ENCODE data around the gene PEMT. TPM values are rescaled to one million over a fixed set of nuclear protein-coding genes. Genes with fewer than 3 reads are reported as not detected.

PEMT gene
- total and polyA plus RNA-seq, 2 of the 8 experiments (the other 6 are each of a cell fraction or from before 2014, with no cell fraction given) = 42.0 to 118 TPM

DNA sequence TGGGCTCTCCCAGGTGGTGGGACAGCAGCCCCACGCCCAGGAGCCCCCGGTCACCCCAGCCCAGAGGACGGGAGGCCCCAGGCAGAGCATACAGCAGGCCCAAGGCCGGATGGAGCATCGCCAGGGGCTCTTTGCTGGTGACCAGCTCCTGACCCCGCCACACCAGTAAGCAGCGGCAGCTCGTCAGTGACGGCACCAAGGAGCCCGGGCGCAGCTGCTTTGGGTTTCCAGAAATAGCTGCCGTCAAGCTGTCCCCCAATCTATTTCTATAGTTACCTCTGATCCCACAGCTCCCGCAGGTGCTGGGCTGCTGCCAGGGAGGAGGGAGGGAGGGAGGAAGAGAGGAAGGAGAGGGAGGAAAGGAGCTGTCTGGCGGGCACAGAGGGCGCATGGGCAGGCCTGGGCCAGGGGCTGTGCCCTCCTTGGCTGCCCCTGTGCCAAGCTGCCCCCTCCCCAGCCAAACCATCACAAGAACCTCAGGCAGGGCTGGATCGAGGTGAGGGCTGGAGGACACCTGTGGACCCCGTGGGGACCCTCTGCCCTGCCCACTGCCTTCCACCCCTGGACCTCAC lies 84.5 kb downstream of the PEMT start (continued):
- no peak for TF ChIP-seq GTF2F1 (IDR thresholded peaks at IDR 0.05; ENCODE audit: borderline replicate concordance, low read depth, low read length)

All from H1 (cell line).